ENCODE results near the gene MALRD1.

The MALRD1 gene

DNA sequence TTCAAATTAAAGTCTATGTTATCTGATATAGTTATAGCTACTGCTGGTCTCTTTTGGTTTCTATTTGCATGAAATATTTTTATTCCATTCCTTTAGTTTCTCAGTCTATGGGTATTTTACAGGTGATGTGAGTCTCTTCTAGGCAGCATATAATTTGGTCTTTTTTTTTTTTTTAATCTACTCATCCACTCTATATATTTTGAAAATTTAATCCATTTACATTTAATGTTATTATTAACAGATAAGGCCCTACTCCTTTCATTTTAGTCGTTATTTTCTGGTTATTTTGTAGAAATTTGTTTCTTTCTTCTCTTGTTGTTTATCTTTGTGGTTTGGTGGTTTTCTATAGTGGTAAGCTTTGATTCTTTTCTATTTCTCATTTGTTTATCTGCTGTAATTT is 58.8 kb downstream of the MALRD1 start:
- DNase-seq (ENCODE audit: low read depth in 2 of 2), result no peak

- DNase-seq (ENCODE audit: low read depth in 2 of 2), result no peak
Observed at GRCh38 chr10:19111501-19112267, 63.1 kb downstream of the MALRD1 start.

GRCh38 chr10:19117438-19117837 is 68.8 kb downstream of the MALRD1 start:
- no peak for DNase-seq (ENCODE audit: low read depth in 2 of 2)

GRCh38 chr10:19119191-19119590 is 70.6 kb downstream of the MALRD1 start:
- DNase-seq (ENCODE audit: low read depth in 2 of 2), result no peak

GRCh38 chr10:19120381-19120908 is 71.8 kb downstream of the MALRD1 start:
- DNase-seq (ENCODE audit: low read depth in 2 of 2), result no peak

DNA sequence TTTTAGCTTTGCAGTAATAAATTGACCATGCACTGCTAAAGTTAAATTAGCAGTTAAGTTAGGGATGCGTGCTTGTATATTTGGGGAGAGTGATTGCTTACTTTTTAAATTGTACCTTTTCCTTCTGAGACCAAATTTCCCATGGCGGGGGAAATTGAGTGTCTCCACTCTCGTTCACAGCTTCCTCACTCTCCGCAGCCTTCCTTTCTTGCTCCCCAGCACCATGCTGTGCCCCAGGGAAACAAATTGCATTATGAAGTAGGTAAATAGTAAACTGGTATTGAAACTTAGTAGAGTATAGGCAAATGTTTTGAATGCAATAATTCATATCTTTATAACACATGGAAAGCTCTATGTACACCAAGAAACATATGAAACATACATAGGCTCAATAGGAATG is 85.4 kb downstream of the MALRD1 start:
- DNase-seq (ENCODE audit: low read depth in 2 of 2), result no peak

- no peak for DNase-seq (ENCODE audit: low read depth in 2 of 2)
Observed at GRCh38 chr10:19142967-19143366, 94.4 kb downstream of the MALRD1 start.

- DNase-seq (ENCODE audit: low read depth in 2 of 2), result no peak
Observed at GRCh38 chr10:19144206-19144605, 95.6 kb downstream of the MALRD1 start.

- no peak for DNase-seq (ENCODE audit: low read depth in 2 of 2)
Observed at GRCh38 chr10:19154375-19154774, 105.8 kb downstream of the MALRD1 start.

- no peak for DNase-seq (ENCODE audit: low read depth in 2 of 2)
Observed at GRCh38 chr10:19158358-19158757, 109.8 kb downstream of the MALRD1 start.

- no peak for DNase-seq (ENCODE audit: low read depth in 2 of 2)
Observed at GRCh38 chr10:19158870-19159269, 110.3 kb downstream of the MALRD1 start.

GRCh38 chr10:19164461-19164860 is 115.9 kb downstream of the MALRD1 start:
- DNase-seq (ENCODE audit: low read depth in 2 of 2), result no peak

DNA sequence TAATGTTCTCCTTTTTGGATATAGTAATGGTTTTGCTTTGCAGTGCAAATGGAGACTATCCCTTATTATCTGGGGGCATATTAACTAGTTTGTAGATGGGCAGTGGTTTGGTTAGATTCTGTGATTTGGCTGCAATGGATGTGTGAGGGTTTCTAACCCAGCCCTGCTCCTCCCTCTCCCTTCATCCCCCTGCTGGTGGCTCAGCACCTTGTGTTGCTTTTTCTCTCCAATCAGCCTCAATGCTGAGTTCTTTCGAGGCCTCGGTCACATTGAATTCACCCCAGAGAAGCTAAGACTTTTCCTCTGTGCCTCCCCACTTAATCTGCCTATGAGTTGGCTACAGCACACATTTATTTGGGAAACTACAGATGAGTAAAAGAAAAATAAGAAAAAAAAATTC is 120.0 kb downstream of the MALRD1 start:
- DNase-seq (ENCODE audit: low read depth in 2 of 2), result no peak

- DNase-seq (ENCODE audit: low read depth in 2 of 2), result no peak
Observed at GRCh38 chr10:19169041-19169440, 120.4 kb downstream of the MALRD1 start.

DNA sequence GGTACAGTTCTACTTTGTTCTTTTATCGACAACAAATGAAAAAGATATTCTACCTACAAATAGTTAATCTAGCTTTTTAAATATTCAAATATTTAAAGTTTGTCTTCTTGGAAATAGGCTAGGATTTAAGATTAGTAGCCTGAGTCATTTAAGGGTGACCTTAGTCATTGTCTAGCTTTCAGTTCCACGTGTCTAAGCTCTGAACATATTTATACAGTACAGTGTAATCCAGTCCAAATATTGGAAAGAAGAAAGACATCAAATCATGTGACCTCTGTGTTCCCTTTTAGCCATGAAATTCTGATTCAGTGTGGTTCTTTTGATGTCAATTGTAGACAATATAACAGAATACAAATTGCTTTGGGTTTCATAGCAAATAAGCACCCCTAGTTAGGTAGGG is 121.1 kb downstream of the MALRD1 start:
- DNase-seq (ENCODE audit: low read depth in 2 of 2), result no peak

DNA sequence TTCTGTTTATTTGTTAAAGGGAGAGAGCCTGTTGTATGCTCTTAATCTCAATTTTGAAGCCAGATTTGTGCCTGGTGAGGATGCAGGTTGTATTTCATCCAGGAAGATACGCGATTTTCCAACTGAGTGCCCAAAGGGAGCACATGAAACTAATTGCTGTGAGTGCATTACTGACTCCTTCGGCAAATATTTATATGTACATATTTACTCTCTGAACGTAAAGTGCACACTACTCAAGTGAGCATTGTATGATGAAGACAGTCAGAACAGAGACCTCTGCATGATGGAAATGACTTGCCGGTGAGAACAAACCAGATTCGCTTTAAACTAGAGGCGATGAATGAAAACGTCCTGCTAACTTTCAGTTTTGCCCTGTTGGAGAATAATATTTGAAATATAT is 130.1 kb downstream of the MALRD1 start:
- DNase-seq (ENCODE audit: low read depth in 2 of 2), result no peak

DNA sequence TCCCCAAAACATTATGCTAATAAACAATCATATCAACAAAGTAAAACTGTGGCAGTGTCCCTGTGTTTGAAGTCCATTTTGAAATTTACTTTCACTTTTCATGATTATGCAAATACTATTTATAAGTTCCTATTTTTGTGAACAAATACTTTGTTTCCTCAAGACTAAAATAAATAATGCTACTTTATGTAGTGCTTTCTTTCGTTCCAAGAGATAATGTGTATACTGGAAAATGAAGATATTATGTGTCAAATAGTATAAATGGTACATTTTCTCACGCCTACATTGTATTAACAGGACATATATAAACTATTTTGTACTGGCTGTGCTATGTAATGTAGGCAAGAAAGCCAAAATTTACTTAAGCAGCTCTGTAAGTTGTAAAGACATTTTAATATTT is 136.3 kb downstream of the MALRD1 start:
- DNase-seq (ENCODE audit: low read depth in 2 of 2), result no peak

DNA sequence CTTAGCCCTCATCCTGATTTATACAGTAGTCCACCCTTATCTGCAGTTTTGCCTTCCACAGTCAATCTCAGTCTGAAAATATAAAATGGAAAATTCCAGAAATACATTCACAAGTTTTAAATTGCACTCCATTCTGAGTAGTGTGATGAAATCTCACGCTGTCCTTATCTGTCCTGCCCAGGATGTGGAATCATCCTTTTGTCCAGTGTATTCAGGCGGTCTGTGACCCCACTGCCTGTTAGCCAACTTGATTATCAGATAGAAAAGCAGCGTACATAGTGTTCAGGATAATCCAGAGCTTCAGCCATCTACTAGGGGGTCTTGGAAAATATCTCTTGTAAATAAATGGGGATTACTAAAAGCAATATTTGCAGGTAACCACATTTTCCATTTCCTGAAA is 146.3 kb downstream of the MALRD1 start:
- no peak for DNase-seq (ENCODE audit: low read depth in 2 of 2)

- no peak for DNase-seq (ENCODE audit: low read depth in 2 of 2)
Observed at GRCh38 chr10:19195698-19196097, 147.1 kb downstream of the MALRD1 start.

DNA sequence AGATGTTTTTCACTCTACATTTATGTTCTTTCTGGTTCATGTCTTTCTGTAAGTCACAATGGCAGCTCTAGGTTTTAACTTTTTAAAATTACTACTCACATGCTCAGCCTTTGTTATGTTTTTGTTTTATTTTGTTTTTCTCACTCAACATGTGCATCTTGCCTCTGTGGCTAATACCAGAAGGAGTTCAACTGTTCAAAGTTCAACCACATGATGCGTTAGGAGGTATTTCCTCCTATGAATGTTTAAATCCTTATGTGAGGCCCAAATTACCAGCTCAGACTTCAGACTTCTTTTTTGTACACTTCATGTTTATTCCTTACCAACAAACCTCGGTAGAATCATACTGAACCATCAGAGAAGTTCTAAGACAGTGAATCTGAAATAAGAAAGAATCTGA is 151.6 kb downstream of the MALRD1 start:
- DNase-seq (ENCODE audit: low read depth in 2 of 2), result no peak

DNA sequence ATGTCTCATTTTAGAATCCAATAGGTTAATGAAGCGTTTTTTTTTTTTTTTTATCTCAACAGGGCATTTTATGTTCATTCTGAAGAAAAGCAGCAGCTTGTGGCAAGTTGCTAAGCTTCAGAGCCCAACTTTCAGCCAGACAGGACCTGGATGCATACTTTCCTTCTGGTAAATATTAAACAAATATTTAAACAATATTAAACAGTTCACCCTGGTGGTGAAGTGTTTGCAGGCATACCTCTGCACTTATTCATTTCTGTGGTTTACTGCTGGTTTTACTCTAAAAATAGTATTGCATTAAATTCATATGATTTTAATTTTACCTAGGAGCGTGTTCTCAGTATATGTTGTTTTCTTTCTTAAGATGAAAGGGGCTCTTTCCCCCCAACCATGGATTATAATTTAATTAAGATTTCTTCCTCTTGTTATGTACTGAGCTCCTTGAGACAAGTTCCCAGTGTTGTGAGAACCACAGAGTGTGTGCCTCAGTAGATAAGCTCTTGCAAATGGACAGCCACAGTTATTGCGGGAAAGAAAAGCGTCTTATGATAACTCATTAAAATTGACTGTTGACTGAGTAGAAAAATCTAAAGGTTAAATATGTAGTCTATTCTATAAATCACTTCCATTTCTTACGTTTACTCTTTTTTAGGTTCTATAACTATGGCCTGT is 155.8 kb downstream of the MALRD1 start:
- DNase-seq (ENCODE audit: low read depth in 2 of 2), result no peak

GRCh38 chr10:19209319-19209718 is 160.7 kb downstream of the MALRD1 start:
- DNase-seq (ENCODE audit: low read depth in 2 of 2), result no peak

GRCh38 chr10:19212590-19212989 is 164.0 kb downstream of the MALRD1 start:
- DNase-seq (ENCODE audit: low read depth in 2 of 2), result no peak

Measured in activated CD8-positive, alpha-beta memory T cell treated with anti-CD3 and anti-CD28 coated beads for 4 hours (primary cell).